GM21529 (cell line): ENCODE results near the gene FAM131B.

Source experiments
- ATAC-seq: cut with Tn5 transposase; IDR thresholded peaks from one replicate; pipeline ENCODE4 v1.9.1; 2021; ENCODE audit not compliant: unreplicated experiment

The FAM131B gene

DNA sequence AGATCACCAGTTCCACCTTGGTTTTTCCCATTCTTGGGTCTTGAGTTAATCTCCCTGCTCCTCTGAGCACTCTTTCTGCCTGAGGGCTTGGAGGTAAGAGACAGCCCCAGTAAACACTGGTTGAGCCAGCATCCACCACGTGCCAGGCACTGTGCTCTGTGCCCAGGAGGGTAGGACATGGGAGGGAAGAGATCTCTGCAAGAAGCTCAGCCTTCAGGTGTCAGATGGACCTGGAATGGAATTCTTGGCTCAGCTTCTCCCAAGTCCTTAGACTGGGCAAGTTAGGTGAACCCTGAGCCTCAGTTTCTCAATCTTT is 21.1 kb upstream of the FAM131B start:
- no peak for ATAC-seq

DNA sequence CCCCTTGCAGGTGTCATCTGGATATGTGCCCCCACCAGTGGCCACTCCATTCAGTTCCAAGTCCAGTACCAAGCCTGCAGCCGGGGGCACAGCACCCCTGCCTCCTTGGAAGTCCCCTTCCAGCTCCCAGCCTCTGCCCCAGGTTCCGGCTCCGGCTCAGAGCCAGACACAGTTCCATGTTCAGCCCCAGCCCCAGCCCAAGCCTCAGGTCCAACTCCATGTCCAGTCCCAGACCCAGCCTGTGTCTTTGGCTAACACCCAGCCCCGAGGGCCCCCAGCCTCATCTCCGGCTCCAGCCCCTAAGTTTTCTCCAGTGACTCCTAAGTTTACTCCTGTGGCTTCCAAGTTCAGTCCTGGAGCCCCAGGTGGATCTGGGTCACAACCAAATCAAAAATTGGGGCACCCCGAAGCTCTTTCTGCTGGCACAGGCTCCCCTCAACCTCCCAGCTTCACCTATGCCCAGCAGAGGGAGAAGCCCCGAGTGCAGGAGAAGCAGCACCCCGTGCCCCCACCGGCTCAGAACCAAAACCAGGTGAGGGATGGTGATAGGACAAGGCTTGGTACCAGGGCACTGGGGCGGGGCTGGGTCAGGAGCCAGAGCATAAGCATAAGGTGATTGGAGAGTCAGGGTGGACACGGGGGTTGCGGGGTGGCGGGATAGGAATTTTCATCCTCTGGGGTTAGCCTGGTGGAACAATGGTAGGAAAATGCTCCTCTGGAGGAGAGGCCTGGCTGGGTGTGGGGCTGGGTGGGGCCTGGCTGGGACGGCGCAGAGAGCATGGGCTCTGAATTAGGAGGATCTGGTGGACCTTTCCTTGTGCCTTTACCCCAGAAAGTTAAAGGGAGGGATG is 20.5 kb upstream of the FAM131B start:
- no peak for ATAC-seq

DNA sequence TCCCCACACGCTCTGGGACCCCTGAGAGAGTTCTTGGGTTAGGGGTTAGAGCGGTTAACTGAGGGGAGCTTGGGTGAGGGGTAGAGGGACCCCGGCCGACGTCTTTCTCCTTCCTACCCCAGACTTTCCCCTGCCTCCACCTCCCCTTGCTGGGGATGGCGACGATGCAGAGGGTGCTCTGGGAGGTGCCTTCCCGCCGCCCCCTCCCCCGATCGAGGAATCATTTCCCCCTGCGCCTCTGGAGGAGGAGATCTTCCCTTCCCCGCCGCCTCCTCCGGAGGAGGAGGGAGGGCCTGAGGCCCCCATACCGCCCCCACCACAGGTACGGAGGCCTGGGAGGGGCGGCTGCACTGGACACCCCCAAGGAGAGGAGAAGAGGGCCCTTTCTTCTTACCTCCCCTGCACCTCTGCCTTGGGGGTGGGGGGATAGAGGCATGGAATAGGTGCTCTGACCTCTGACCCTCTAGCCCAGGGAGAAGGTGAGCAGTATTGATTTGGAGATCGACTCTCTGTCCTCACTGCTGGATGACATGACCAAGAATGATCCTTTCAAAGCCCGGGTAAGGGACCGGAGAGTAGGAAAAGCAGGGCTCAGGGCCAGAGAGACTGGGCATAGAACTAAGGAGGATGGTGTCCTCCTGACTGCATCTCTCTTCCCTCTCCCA is 19.7 kb upstream of the FAM131B start:
- ATAC-seq = no peak

DNA sequence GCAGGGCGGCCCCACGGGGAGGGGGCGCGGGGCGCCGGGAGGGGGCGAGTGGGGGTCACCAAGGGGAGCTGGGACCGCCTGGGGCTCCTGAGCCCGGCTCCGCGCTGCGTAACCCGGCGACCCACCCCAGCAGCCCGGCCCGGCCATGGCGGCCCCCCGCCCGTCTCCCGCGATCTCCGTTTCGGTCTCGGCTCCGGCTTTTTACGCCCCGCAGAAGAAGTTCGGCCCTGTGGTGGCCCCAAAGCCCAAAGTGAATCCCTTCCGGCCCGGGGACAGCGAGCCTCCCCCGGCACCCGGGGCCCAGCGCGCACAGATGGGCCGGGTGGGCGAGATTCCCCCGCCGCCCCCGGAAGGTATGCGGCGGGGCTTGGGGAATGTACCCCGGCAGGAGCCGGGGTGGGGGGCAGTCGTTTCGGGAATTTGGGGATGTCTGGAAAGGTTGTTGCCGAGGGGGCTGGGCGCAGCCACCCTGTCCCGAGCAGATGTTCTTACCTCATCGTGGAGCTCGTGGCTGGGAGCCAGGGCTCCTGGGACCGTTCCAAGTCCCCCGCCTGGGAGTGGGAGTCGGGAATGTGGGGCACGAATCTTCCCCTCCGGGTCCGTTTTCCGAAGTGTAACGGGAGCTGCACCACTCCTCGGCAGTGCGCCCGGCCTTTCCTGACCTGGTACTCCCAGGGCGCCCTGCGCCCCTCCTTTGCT is 19.1 kb upstream of the FAM131B start:
- peak; percentile 19 for ATAC-seq

- peak; percentile 77 for ATAC-seq
Measured at GRCh38 chr7:143380646-143381426, 18.3 kb upstream of the FAM131B start, which contains the start of gene ZYX. Gene ZYX (plus strand): TSS chr7:143381345. CDS start chr7:143381572, 227 bp downstream.

GRCh38 chr7:143380260-143380645 is 17.7 kb upstream of the FAM131B start:
- ATAC-seq = peak; percentile 53

DNA sequence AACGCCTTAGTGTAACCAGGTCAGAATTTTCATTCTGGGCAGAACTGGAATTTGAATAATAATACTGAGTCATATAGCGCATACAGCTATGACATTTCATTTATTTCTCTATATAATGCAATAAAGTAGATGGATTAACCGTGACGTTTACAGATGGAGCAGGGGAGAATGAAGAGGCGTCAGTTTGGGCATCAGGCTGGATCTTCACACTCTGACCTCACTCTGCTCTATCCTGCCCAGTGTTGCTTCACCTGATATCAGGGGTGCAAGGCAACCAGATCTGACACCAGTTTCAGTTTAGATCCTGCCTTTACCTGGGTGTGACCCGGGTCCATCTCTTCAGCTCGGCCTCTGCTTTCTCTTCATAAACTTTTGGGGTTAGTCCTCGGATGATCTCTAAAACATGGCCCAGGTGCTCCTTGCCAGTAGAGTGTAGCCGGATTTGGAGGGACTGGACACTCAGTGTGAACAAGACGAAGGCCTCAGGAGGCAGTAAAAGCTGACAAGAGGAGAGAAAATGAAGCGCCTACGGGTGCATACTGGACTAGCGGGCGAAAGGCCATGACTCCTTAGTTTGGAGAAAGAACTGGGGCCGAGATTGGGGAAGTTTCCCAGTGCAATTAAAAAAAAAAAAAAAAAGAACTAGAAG is 17.2 kb upstream of the FAM131B start:
- ATAC-seq = peak; percentile 1

GRCh38 chr7:143376396-143376795 is 13.9 kb upstream of the FAM131B start:
- no peak for ATAC-seq

- no peak for ATAC-seq
Measured at GRCh38 chr7:143375298-143376034, 13.0 kb upstream of the FAM131B start.

- no peak for ATAC-seq
Measured at GRCh38 chr7:143374561-143374960, 12.0 kb upstream of the FAM131B start.

GRCh38 chr7:143373255-143373794 is 10.8 kb upstream of the FAM131B start:
- ATAC-seq = no peak

- no peak for ATAC-seq
Measured at GRCh38 chr7:143372070-143372469, 9.6 kb upstream of the FAM131B start.

GRCh38 chr7:143369678-143370651 is 7.5 kb upstream of the FAM131B start:
- ATAC-seq = no peak

- ATAC-seq = no peak
Measured at GRCh38 chr7:143368387-143368786, 5.9 kb upstream of the FAM131B start.

- no peak for ATAC-seq
Measured at GRCh38 chr7:143367972-143368371, 5.5 kb upstream of the FAM131B start.

GRCh38 chr7:143363016-143363937 is 764 bp upstream of the FAM131B start:
- no peak for ATAC-seq

- no peak for ATAC-seq
Measured at GRCh38 chr7:143361552-143362130, 872 bp downstream of the FAM131B start.
